Keratinocyte (primary cell): ENCODE data around the gene TPRA1. TPM values are rescaled to one million over a fixed set of nuclear protein-coding genes. Genes with fewer than 3 reads are reported as not detected.

Experiments used
- DNase-seq: peaks from one replicate; pipeline ENCODE4 v3.0.0-alpha.2; 2011; ENCODE audit warnings: low read depth, missing footprints, low spot score
- FAIRE-seq: peaks from 2 replicates; lab custom pipeline; 2011; peaks lifted over from hg19 to GRCh38; lab: Jason Lieb, UNC
- H2AFZ ChIP-seq: 2 replicates; pipeline ENCODE4 v1.6.0; 2012; ENCODE audit warnings: low read length, control low read depth, inconsistent platforms; ENCODE audit not compliant: control insufficient read depth
- H3K27ac ChIP-seq: 2 replicates; pipeline ENCODE4 v1.5.1; 2011; ENCODE audit warnings: low read length; ENCODE audit not compliant: control insufficient read depth, insufficient read depth
- H3K27me3 ChIP-seq: 3 replicates; pipeline ENCODE4 v1.6.0; 2011; ENCODE audit warnings: low read length; ENCODE audit not compliant: control insufficient read depth, insufficient read depth; ENCODE audit errors: extremely low read depth
- H3K36me3 ChIP-seq, 2 experiments: 2 replicates in 1 of 2; 3 replicates in 1 of 2; pipeline ENCODE4 v1.5.1; 2011; ENCODE audit warnings: low read length in 2 of 2, mild to moderate bottlenecking in 1 of 2; ENCODE audit not compliant: control insufficient read depth in 2 of 2, insufficient read depth in 2 of 2; ENCODE audit errors: extremely low read depth in 1 of 2
- H3K4me1 ChIP-seq: 3 replicates; pipeline ENCODE4 v1.5.1; 2011; ENCODE audit warnings: low read length; ENCODE audit not compliant: control insufficient read depth, insufficient read depth; ENCODE audit errors: extremely low read depth
- H3K4me2 ChIP-seq: 3 replicates; pipeline ENCODE4 v1.6.0; 2011; ENCODE audit warnings: low read depth, low read length; ENCODE audit not compliant: control insufficient read depth, insufficient read depth; ENCODE audit errors: extremely low read depth
- H3K4me3 ChIP-seq, 3 experiments: fragments of 200-600 bp in 1 of 3; sonication (generic) in 1 of 3; 2 replicates in 2 of 3; 3 replicates in 1 of 3; pipeline ENCODE4 v1.5.1; 2011 to 2016; ENCODE audit warnings: low read length in 3 of 3, mild to moderate bottlenecking in 3 of 3, control low read depth in 2 of 3, inconsistent platforms in 1 of 3, low read depth in 1 of 3, mixed read lengths in 1 of 3, mixed run types in 1 of 3, moderate library complexity in 1 of 3; ENCODE audit not compliant: control insufficient read depth in 2 of 3, insufficient read depth in 2 of 3; ENCODE audit errors: extremely low read depth in 1 of 3
- H3K79me2 ChIP-seq: 2 replicates; pipeline ENCODE4 v1.6.0; 2012; ENCODE audit warnings: low read length; ENCODE audit not compliant: control insufficient read depth, insufficient read depth
- H3K9ac ChIP-seq: 3 replicates; pipeline ENCODE4 v1.6.0; 2011; ENCODE audit warnings: low read length; ENCODE audit not compliant: control insufficient read depth, insufficient read depth; ENCODE audit errors: extremely low read depth
- H3K9me1 ChIP-seq: 3 replicates; pipeline ENCODE4 v1.6.0; 2011; ENCODE audit warnings: low read length; ENCODE audit not compliant: control insufficient read depth, insufficient read depth; ENCODE audit errors: extremely low read depth
- H3K9me3 ChIP-seq: 2 replicates; pipeline ENCODE4 v1.5.1; 2012; ENCODE audit warnings: low read depth, low read length; ENCODE audit not compliant: control insufficient read depth
- H4K20me1 ChIP-seq: 3 replicates; pipeline ENCODE4 v1.6.0; 2011; ENCODE audit warnings: low read length; ENCODE audit not compliant: control insufficient read depth, insufficient read depth; ENCODE audit errors: extremely low read depth
- CTCF ChIP-seq, 3 experiments: IDR thresholded peaks in 1 of 3; conservative IDR thresholded peaks in 1 of 3; optimal IDR thresholded peaks in 1 of 3; 2 replicates in 2 of 3; 3 replicates in 1 of 3; pipeline versions ENCODE3 to v1.5.1; 2011; ENCODE audit warnings: low read length in 3 of 3, mild to moderate bottlenecking in 3 of 3, moderate library complexity in 2 of 3, control low read depth in 1 of 3, inconsistent platforms in 1 of 3; ENCODE audit not compliant: insufficient read depth in 2 of 3; ENCODE audit errors: extremely low read depth in 1 of 3
- EZH2 ChIP-seq: IDR thresholded peaks from one replicate; pipeline ENCODE4 v1.6.1; 2012; ENCODE audit warnings: inconsistent platforms, mild to moderate bottlenecking, low read length, moderate library complexity
- dilution Hi-C: fragments of 300-500 bp; cut with MboI; formaldehyde crosslinking; loops from one replicate; pipeline ENCODE4 v1.7.0; 2020; ENCODE audit warnings: low sequenced_read_pairs; ENCODE audit not compliant: extremely low pct_ligation_motif_present
- polyA plus RNA-seq, 5 experiments: library from polyadenylated mRNA; depleted of rRNA in 3 of 5; stranded (reverse) in 3 of 5; stranded (forward) in 1 of 5; unstranded in 1 of 5; fragments of >200 nt; gene quantifications; 1 replicate in 1 of 5; 2 replicates in 3 of 5; 3 replicates in 1 of 5; pipeline versions ENCODE4 v1.2.1 to v1.2.3, GENCODE V29; 2011 to 2012; ENCODE audit warnings: missing spikeins in 2 of 5, low read depth in 1 of 5, low replicate concordance in 1 of 5

TPRA1 gene
- polyA plus RNA-seq, 1 donor (not counting 4 experiments of a cell fraction or from before 2014, with no cell fraction given): 22.2 TPM

- TF ChIP-seq EZH2: peak; percentile 87
- TF ChIP-seq CTCF (optimal IDR thresholded peaks at IDR 0.05 in 1 of 3, IDR thresholded peaks at IDR 0.05 in 1 of 3, conservative IDR thresholded peaks at IDR 0.05 in 1 of 3; ENCODE audit: extremely low read depth in 1 of 3, insufficient read depth in 2 of 3, low read length in 3 of 3): no peak
- Histone ChIP-seq H3K4me2 (peak overlapping the region; percentile 74), H4K20me1 (no peaks in the 10 kb centered on the region), H3K4me3 (peak overlapping the region; percentile 29 to 55 (median 38)), H3K36me3 (no peaks in the 10 kb centered on the region), H3K9ac (no peak overlapping the region), H2AFZ (no peak overlapping the region), H3K9me3 (no peaks in the 10 kb centered on the region), H3K9me1 (no peaks in the 10 kb centered on the region), H3K27me3 (peaks cover 29% of the 10 kb centered on the region), H3K79me2 (no peaks in the 10 kb centered on the region), H3K4me1 (peaks cover 6% of the 10 kb centered on the region), H3K27ac (no peak overlapping the region)
- FAIRE-seq (no peak), DNase-seq (no peak)
- dilution Hi-C loops: no loop called here
These were observed 39.2 kb upstream of the TPRA1 start for GRCh38 chr3:127629467-127630403.

DNA sequence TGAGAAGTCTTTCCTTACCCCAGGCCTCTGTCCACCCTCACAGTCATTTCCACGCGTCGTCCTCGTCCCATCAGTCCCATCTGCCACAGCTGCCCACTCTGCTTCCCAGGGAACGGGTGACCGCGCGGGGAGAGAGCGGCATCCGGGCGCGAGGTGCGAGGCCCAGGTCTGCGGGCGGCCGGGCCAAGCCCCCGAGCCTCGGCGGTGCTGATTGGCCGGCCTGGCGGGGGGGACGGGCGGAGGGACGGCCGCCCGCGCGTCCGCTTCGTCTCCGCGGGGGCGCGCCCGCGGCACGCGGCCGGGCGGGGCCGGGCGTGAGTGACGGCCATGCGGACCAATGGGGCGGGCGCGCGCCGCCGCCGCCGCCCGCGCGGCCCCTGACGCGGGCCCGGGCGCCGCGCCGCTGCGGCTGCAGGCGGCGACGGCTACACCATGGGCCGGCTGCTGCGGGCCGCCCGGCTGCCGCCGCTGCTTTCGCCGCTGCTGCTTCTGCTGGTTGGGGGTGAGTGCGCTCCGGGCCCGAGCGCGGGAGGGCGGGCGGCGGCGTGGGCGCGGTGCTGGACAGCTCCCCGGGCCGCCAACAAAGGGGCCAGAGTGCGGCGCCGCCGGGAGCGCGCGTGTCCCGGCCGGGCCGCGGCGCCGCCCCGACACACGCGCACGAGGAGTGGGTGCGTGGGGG is 38.4 kb upstream of the TPRA1 start, which contains the start of gene PODXL2:
Gene PODXL2, plus strand, starts transcription at position 398 of the 679 bp plus-strand sequence. Its CDS starts 35 bp downstream, at position 433.
- Histone ChIP-seq H3K36me3 (no peaks in the 10 kb centered on the region), H3K9me3 (no peaks in the 10 kb centered on the region), H3K27me3 (peaks cover 29% of the 10 kb centered on the region), H3K4me2 (peak within 1 kb of the TSS; percentile 74), H3K27ac (no peak within 1 kb of the TSS), H3K79me2 (no peaks in the 10 kb centered on the region), H3K4me1 (peaks cover 6% of the 10 kb centered on the region), H3K9ac (no peak within 1 kb of the TSS), H2AFZ (no peak within 1 kb of the TSS), H4K20me1 (no peaks in the 10 kb centered on the region), H3K4me3 (peak within 1 kb of the TSS; percentile 29 to 55 (median 38)), H3K9me1 (no peaks in the 10 kb centered on the region)
- FAIRE-seq (no peak), DNase-seq (no peak)
- dilution Hi-C loops: no loop called here
- TF ChIP-seq CTCF (optimal IDR thresholded peaks at IDR 0.05 in 1 of 3, IDR thresholded peaks at IDR 0.05 in 1 of 3, conservative IDR thresholded peaks at IDR 0.05 in 1 of 3; ENCODE audit: extremely low read depth in 1 of 3, insufficient read depth in 2 of 3, low read length in 3 of 3): no peak
- no peak for TF ChIP-seq EZH2
